Suprapubic skin (tissue), 3 donors: Measurements from ENCODE around the gene OR13A1.
"Not testable (repeated sequence)": the region's sequence is repeated elsewhere in the genome, so short reads cannot be mapped to it uniquely, and the experiment has no call there.

Experiments
- CTCF ChIP-seq, 2 donors: fragments of 200-600 bp in 1 of 2; fragments of 450-650 bp in 1 of 2; sonication (generic) in 1 of 2; IDR thresholded peaks; one replicate each; pipeline ENCODE4 v1.5.1; 2016 to 2019; ENCODE audit warnings: antibody characterized with exemption in 2 of 2, mild to moderate bottlenecking in 1 of 2, moderate library complexity in 1 of 2
- POLR2AphosphoS5 ChIP-seq, 3 donors: sonication (generic); formaldehyde crosslinking; IDR thresholded peaks; one replicate each; pipeline ENCODE4 v1.6.1; 2017; ENCODE audit warnings: antibody characterized with exemption in 3 of 3

DNA sequence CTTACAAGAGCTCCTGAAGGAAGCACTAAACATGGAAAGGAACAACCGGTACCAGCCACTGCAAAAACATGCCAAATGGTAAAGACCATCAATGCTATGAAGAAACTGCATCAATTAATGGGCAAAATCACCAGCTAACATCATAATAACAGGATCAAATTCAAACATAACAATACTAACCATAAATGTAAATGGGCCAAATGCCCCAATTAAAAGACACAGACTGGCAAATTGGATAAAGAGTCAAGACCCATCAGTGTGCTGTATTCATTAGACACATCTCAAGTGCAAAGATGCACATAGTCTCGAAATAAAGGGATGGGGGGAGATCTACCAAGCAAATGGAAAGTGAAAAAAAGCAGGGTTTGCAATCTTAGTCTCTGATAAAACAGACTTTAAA is 47.6 kb downstream of the OR13A1 start:
- not testable (repeated sequence) for TF ChIP-seq CTCF, POLR2AphosphoS5 (IDR thresholded peaks at IDR 0.05)
